Left lung (tissue), 10 donors: ENCODE measurements around the gene CLEC7A. TPM values are rescaled to one million over a fixed set of nuclear protein-coding genes. Genes with fewer than 3 reads are reported as not detected.

Experiments
- ATAC-seq: fragments of 200-7000 bp; cut with Tn5 transposase; one replicate; pipeline ENCODE4 v1.9.1; 2020; ENCODE audit warnings: moderate library complexity
- DNase-seq, 4 donors: peaks; one replicate each; pipeline ENCODE4 v3.0.0-alpha.2; 2013 to 2020
- H3K27ac ChIP-seq, 2 donors: fragments of 200-600 bp; sonication (generic) in 1 of 2; one replicate each; pipeline versions ENCODE4 v1.5.0 to v1.8.0; 2020 to 2021
- H3K27me3 ChIP-seq, 2 donors: fragments of 200-600 bp; sonication (generic) in 1 of 2; one replicate each; pipeline versions ENCODE4 v1.5.0 to v1.8.0; 2020 to 2021
- H3K36me3 ChIP-seq, 2 donors: fragments of 200-600 bp; sonication (generic) in 1 of 2; one replicate each; pipeline versions ENCODE4 v1.5.0 to v1.8.0; 2020 to 2021
- H3K4me1 ChIP-seq, 2 donors: fragments of 200-600 bp; one replicate each; pipeline ENCODE4 v1.8.0; 2021
- H3K4me3 ChIP-seq, 2 donors: fragments of 200-600 bp; sonication (generic) in 1 of 2; one replicate each; pipeline versions ENCODE4 v1.5.0 to v1.8.0; 2020 to 2021; ENCODE audit warnings: mild to moderate bottlenecking in 1 of 2
- H3K9me3 ChIP-seq, 2 donors: fragments of 200-600 bp; sonication (generic) in 1 of 2; one replicate each; pipeline versions ENCODE4 v1.5.0 to v1.8.0; 2020 to 2021
- CTCF ChIP-seq, 2 donors: fragments of 200-600 bp; sonication (generic) in 1 of 2; IDR thresholded peaks; one replicate each; pipeline versions ENCODE4 v1.5.0 to v1.8.0; 2021; ENCODE audit warnings: antibody characterized with exemption in 2 of 2
- intact Hi-C, 2 donors: fragments of 100-400 bp; cut with DNase I; formaldehyde crosslinking; loops; one replicate each; pipeline versions ENCODE4 v1.11.2 to v1.14.2; 2022
- polyA plus RNA-seq, 6 donors: library from polyadenylated mRNA; unstranded; fragments of 120-200 nt; gene quantifications; one replicate each; pipeline ENCODE4 v1.2.1, GENCODE V29; 2013; ENCODE audit not compliant: insufficient read length in 6 of 6
- total RNA-seq, 2 donors: library from RNA; stranded (reverse); fragmentation: NEBNext Ultra II Directional; extraction: Animal tissue kit (Norgen Biotek cat#: 25700); gene quantifications; one replicate each; pipeline ENCODE4 v1.2.1, GENCODE V29; 2021
- donor health status: DM: no; HTN: yes; CAD: no.
- donor health status: DM: no; HTN: no; CAD: no.

Gene CLEC7A
- total and polyA plus RNA-seq, 8 donors: 3.3 to 75.7 (median 3.9) TPM

- intact Hi-C loops: no loop called here
- H3K27me3 ChIP-seq: no peaks in the 10 kb centered on the region
- peak overlapping the region; percentile 76 to 89 for H3K27ac ChIP-seq
- H3K4me1 ChIP-seq: peaks cover 0 to 45% of the 10 kb centered on the region in 2 donors
- DNase-seq: no peak
- no peak for TF ChIP-seq CTCF (IDR thresholded peaks at IDR 0.05)
- ATAC-seq: peak; percentile 72
- no peak overlapping the region for H3K4me3 ChIP-seq
- no peaks in the 10 kb centered on the region for H3K36me3 ChIP-seq
- no peaks in the 10 kb centered on the region for H3K9me3 ChIP-seq
Observed at GRCh38 chr12:10069099-10069498, 60.9 kb downstream of the CLEC7A start.

GRCh38 chr12:10068644-10069043, 61.4 kb downstream of the CLEC7A start:
- peak overlapping the region; percentile 76 to 89 for H3K27ac ChIP-seq
- no peak for TF ChIP-seq CTCF (IDR thresholded peaks at IDR 0.05)
- peak; percentile 75 for ATAC-seq
- peaks cover 0 to 45% of the 10 kb centered on the region in 2 donors for H3K4me1 ChIP-seq
- H3K9me3 ChIP-seq: no peaks in the 10 kb centered on the region
- H3K27me3 ChIP-seq: no peaks in the 10 kb centered on the region
- H3K36me3 ChIP-seq: no peaks in the 10 kb centered on the region
- intact Hi-C loops: no loop called here
- no peak overlapping the region for H3K4me3 ChIP-seq
- DNase-seq: no peak

- TF ChIP-seq CTCF (IDR thresholded peaks at IDR 0.05): no peak
Observed at GRCh38 chr12:10067942-10068341, 62.1 kb downstream of the CLEC7A start.

GRCh38 chr12:10067264-10067663, 62.7 kb downstream of the CLEC7A start:
- Histone ChIP-seq H3K27ac (peak overlapping the region; percentile 76 to 89), H3K9me3 (no peaks in the 10 kb centered on the region), H3K36me3 (no peaks in the 10 kb centered on the region), H3K27me3 (no peaks in the 10 kb centered on the region), H3K4me1 (peaks cover 0 to 45% of the 10 kb centered on the region in 2 donors), H3K4me3 (no peak overlapping the region)
- no peak for ATAC-seq
- intact Hi-C loops: no loop called here
- no peak for TF ChIP-seq CTCF (IDR thresholded peaks at IDR 0.05)
- DNase-seq: no peak

More at GRCh38 chr12:10067942-10068341, 62.1 kb downstream of the CLEC7A start:
- ATAC-seq: peak; percentile 59
- intact Hi-C loops: no loop called here
- Histone ChIP-seq H3K27ac (peak overlapping the region; percentile 76 to 89), H3K27me3 (no peaks in the 10 kb centered on the region), H3K4me3 (no peak overlapping the region), H3K9me3 (no peaks in the 10 kb centered on the region), H3K4me1 (peaks cover 0 to 45% of the 10 kb centered on the region in 2 donors), H3K36me3 (no peaks in the 10 kb centered on the region)
- DNase-seq: peak in 1 of 4 donors; percentile 19

Other genes with a start within 250 kb of the CLEC7A start
- gene KLRF2, start 248.7 kb downstream of the CLEC7A start, total RNA-seq: not detected
- not detected for gene KLRF2, start 248.7 kb downstream of the CLEC7A start, polyA plus RNA-seq
- not detected for gene CLEC2A, start 197.8 kb downstream of the CLEC7A start, total RNA-seq
- gene CLEC2A, start 197.8 kb downstream of the CLEC7A start, polyA plus RNA-seq: not detected
- gene CLEC12A, start 158.8 kb downstream of the CLEC7A start, total RNA-seq: 10 to 100 TPM; 10.9 to 12.7 TPM
- gene CLEC12A, start 158.8 kb downstream of the CLEC7A start, polyA plus RNA-seq: 1 to 10 TPM in 1 of 6 donors, under 1 TPM in 5; 0.61 to 1.9 (median 0.95) TPM
- gene CLEC1B, start 131.1 kb downstream of the CLEC7A start, total RNA-seq: under 1 TPM; 0.38 to 0.63 TPM
- gene CLEC1B, start 131.1 kb downstream of the CLEC7A start, polyA plus RNA-seq: 1 to 10 TPM; 1.1 to 2.6 (median 2.2) TPM
- under 1 TPM in 1 of 2 donors, not detected in 1; 0.47 TPM for gene CLEC12B, start 119.6 kb downstream of the CLEC7A start, total RNA-seq
- gene CLEC12B, start 119.6 kb downstream of the CLEC7A start, polyA plus RNA-seq: under 1 TPM in 4 of 6 donors, not detected in 2; 0.06 to 0.46 (median 0.26) TPM
- gene CLEC9A, start 99.5 kb downstream of the CLEC7A start, total RNA-seq: under 1 TPM in 1 of 2 donors, not detected in 1; 0.17 TPM
- gene CLEC9A, start 99.5 kb downstream of the CLEC7A start, polyA plus RNA-seq: 1 to 10 TPM; 1.2 to 2.5 (median 2.3) TPM
- gene CLEC1A, start 31.2 kb downstream of the CLEC7A start, total RNA-seq: 10 to 100 TPM in 1 of 2 donors, 1 to 10 TPM in 1; 8.9 to 11.0 TPM
- 10 to 100 TPM; 19.9 to 23.0 (median 20.4) TPM for gene CLEC1A, start 31.2 kb downstream of the CLEC7A start, polyA plus RNA-seq
- 10 to 100 TPM; 52.2 to 63.6 TPM for gene OLR1, start 41.9 kb upstream of the CLEC7A start, total RNA-seq
- gene OLR1, start 41.9 kb upstream of the CLEC7A start, polyA plus RNA-seq: 1 to 10 TPM in 3 of 6 donors, under 1 TPM in 3; 0.70 to 1.2 (median 0.92) TPM
- gene TMEM52B, start 48.8 kb upstream of the CLEC7A start, total RNA-seq: 1 to 10 TPM; 1.9 to 2.0 TPM
- gene TMEM52B, start 48.8 kb upstream of the CLEC7A start, polyA plus RNA-seq: 1 to 10 TPM in 1 of 6 donors, under 1 TPM in 5; 0.31 to 1.2 (median 0.50) TPM
- gene GABARAPL1, start 82.7 kb upstream of the CLEC7A start, total RNA-seq: 10 to 100 TPM; 49.0 to 68.4 TPM
- gene GABARAPL1, start 82.7 kb upstream of the CLEC7A start, polyA plus RNA-seq: 10 to 100 TPM; 38.6 to 54.6 (median 47.7) TPM
- 1 to 10 TPM; 4.6 to 9.0 TPM for gene KLRD1, start 177.7 kb upstream of the CLEC7A start, total RNA-seq
- 1 to 10 TPM in 5 of 6 donors, under 1 TPM in 1; 0.53 to 2.1 (median 1.7) TPM for gene KLRD1, start 177.7 kb upstream of the CLEC7A start, polyA plus RNA-seq